HCT116 (cell line): ENCODE results near the gene FOXP1. TPM values are rescaled to one million over a fixed set of nuclear protein-coding genes. Genes with fewer than 3 reads are reported as not detected.

Source experiments
- ATAC-seq: fragments of 200-7000 bp; cut with Tn5 transposase; 2 replicates; pipeline ENCODE4 v1.9.1; 2020; ENCODE audit warnings: mild to moderate bottlenecking, moderate library complexity
- BruUV-seq: library from RNA; stranded (reverse); fragments of 400-500 nt; replicated peaks from 2 replicates; lab custom pipeline; 2021; lab: Mats Ljungman, UMichigan
- CTCF ChIA-PET: fragments of 300-600 bp; sonication (Branson Sonifier 250); formaldehyde crosslinking; loops from one replicate; lab custom pipeline; 2021; ENCODE audit warnings: antibody characterized with exemption; lab: Charles Lee
- POLR2A ChIA-PET: fragments of 300-600, 350-600 bp; sonication (Branson Sonifier 250); formaldehyde crosslinking; loops from one replicate; lab custom pipeline; 2021; ENCODE audit warnings: antibody characterized with exemption; lab: Charles Lee
- RAD21 ChIA-PET, 2 experiments: fragments of 300-600 bp; sonication (Branson Sonifier 250); formaldehyde crosslinking; loops; one replicate each; lab custom pipeline; 2023; ENCODE audit warnings: low total read pairs in 2 of 2; ENCODE audit not compliant: uncharacterized antibody in 2 of 2, unreplicated experiment in 2 of 2, low non-redundant PET in 1 of 2; lab: Charles Lee
- DNase-seq: peaks from one replicate; pipeline ENCODE4 v3.0.0-alpha.2; 2010; ENCODE audit warnings: low read depth, low spot score
- H2AFZ ChIP-seq: fragments of 200-600 bp; shearing (Covaris generic), sonication (generic); 2 replicates; pipeline ENCODE4 v1.6.1; 2017; ENCODE audit warnings: low read depth, mixed run types, mixed read lengths, antibody characterized with exemption, low read length; ENCODE audit not compliant: poor library complexity, severe bottlenecking
- H3K27ac ChIP-seq: 2 replicates; pipeline ENCODE4 v1.5.1; 2012; ENCODE audit warnings: low read depth, low read length
- H3K27me3 ChIP-seq: fragments of 200-600 bp; sonication (generic); 2 replicates; pipeline ENCODE4 v1.6.1; 2016; ENCODE audit warnings: mixed run types, low read length, mixed read lengths; ENCODE audit not compliant: insufficient read depth
- H3K36me3 ChIP-seq, 2 experiments: fragments of 200-500 bp in 1 of 2; fragments of 200-600 bp in 1 of 2; sonication (Bioruptor generic) in 1 of 2; sonication (generic) in 1 of 2; 2 replicates each; pipeline versions ENCODE4 v1.5.1 to v1.6.1; 2014 to 2016; ENCODE audit warnings: low read length in 2 of 2, inconsistent platforms in 1 of 2, mixed read lengths in 1 of 2, mixed run types in 1 of 2; ENCODE audit not compliant: insufficient read depth in 2 of 2, control insufficient read depth in 1 of 2
- H3K4me1 ChIP-seq, 2 experiments: fragments of 200-600 bp in 1 of 2; sonication (generic) in 1 of 2; 2 replicates each; pipeline versions ENCODE4 v1.5.1 to v1.6.1; 2012 to 2017; ENCODE audit warnings: low read length in 2 of 2, inconsistent platforms in 1 of 2, mild to moderate bottlenecking in 1 of 2, mixed read lengths in 1 of 2, mixed run types in 1 of 2, moderate library complexity in 1 of 2; ENCODE audit not compliant: insufficient read depth in 2 of 2, control insufficient read depth in 1 of 2
- H3K4me2 ChIP-seq: fragments of 200-600 bp; sonication (generic); 2 replicates; pipeline ENCODE4 v1.6.1; 2017; ENCODE audit warnings: mixed run types, low read length, mixed read lengths
- H3K4me3 ChIP-seq, 2 experiments: fragments of 200-600 bp in 1 of 2; sonication (generic) in 1 of 2; replicated peaks in 1 of 2; 2 replicates each; pipeline ENCODE4 v1.5.1; 2011 to 2016; ENCODE audit warnings: low read length in 2 of 2, control low read depth in 1 of 2, low read depth in 1 of 2, mild to moderate bottlenecking in 1 of 2, mixed read lengths in 1 of 2, mixed run types in 1 of 2
- H3K79me2 ChIP-seq: fragments of 200-600 bp; sonication (generic); 2 replicates; pipeline ENCODE4 v1.6.1; 2017; ENCODE audit warnings: mild to moderate bottlenecking, mixed run types, low read length, moderate library complexity, mixed read lengths; ENCODE audit not compliant: insufficient read depth
- H3K9ac ChIP-seq: fragments of 200-600 bp; sonication (generic); 2 replicates; pipeline ENCODE4 v1.6.1; 2016; ENCODE audit warnings: low read length, mixed read lengths
- H3K9me2 ChIP-seq: fragments of 200-600 bp; sonication (generic), shearing (Covaris generic); 2 replicates; pipeline ENCODE4 v1.6.1; 2017; ENCODE audit warnings: mixed run types, mild to moderate bottlenecking, moderate library complexity; ENCODE audit not compliant: insufficient read depth
- H3K9me3 ChIP-seq, 2 experiments: fragments of 200-500 bp in 1 of 2; fragments of 200-600 bp in 1 of 2; sonication (Bioruptor generic) in 1 of 2; sonication (generic) in 1 of 2; 2 replicates each; pipeline ENCODE4 v1.6.1; 2014 to 2017; ENCODE audit warnings: low read length in 2 of 2, mixed read lengths in 2 of 2, inconsistent platforms in 1 of 2, low read depth in 1 of 2, mild to moderate bottlenecking in 1 of 2, mixed run types in 1 of 2, moderate library complexity in 1 of 2; ENCODE audit not compliant: control insufficient read depth in 1 of 2, insufficient read depth in 1 of 2
- H4K20me1 ChIP-seq: fragments of 200-600 bp; sonication (generic), shearing (Covaris generic); 2 replicates; pipeline ENCODE4 v1.6.1; 2017; ENCODE audit warnings: mixed run types, mild to moderate bottlenecking, moderate library complexity; ENCODE audit not compliant: insufficient read depth
- ATF3 ChIP-seq: IDR thresholded peaks from 2 replicates; pipeline ENCODE4 v1.6.1; 2012
- CBX3 ChIP-seq: IDR thresholded peaks from 2 replicates; pipeline ENCODE4 v1.6.1; 2012; ENCODE audit warnings: low read depth
- CEBPB ChIP-seq: IDR thresholded peaks from 2 replicates; pipeline ENCODE4 v1.6.1; 2012; ENCODE audit warnings: low read depth
- EGR1 ChIP-seq: IDR thresholded peaks from 2 replicates; pipeline ENCODE4 v1.6.1; 2012; ENCODE audit warnings: low read depth
- EZH2phosphoT487 ChIP-seq: fragments of 200-600 bp; IDR thresholded peaks from 2 replicates; pipeline ENCODE4 v1.6.1; 2018; ENCODE audit warnings: antibody characterized with exemption, borderline replicate concordance
- FOSL1 ChIP-seq: IDR thresholded peaks from 2 replicates; pipeline ENCODE4 v1.6.1; 2012; ENCODE audit warnings: low read depth
- JUND ChIP-seq: IDR thresholded peaks from 2 replicates; pipeline ENCODE4 v1.6.1; 2012
- POLR2A ChIP-seq: IDR thresholded peaks from 2 replicates; pipeline ENCODE4 v1.7.0; 2011; ENCODE audit warnings: borderline replicate concordance; ENCODE audit not compliant: insufficient read depth, insufficient read length; ENCODE audit errors: extremely low read depth
- POLR2AphosphoS5 ChIP-seq: IDR thresholded peaks from 2 replicates; pipeline ENCODE4 v1.6.1; 2011; ENCODE audit warnings: mild to moderate bottlenecking, low read depth, low read length, moderate library complexity
- RAD21 ChIP-seq: IDR thresholded peaks from 2 replicates; pipeline ENCODE4 v1.6.1; 2012; ENCODE audit warnings: low read depth, mild to moderate bottlenecking
- SIN3A ChIP-seq: IDR thresholded peaks from 2 replicates; pipeline ENCODE4 v1.6.1; 2012; ENCODE audit warnings: low read depth
- SP1 ChIP-seq: IDR thresholded peaks from 2 replicates; pipeline ENCODE4 v1.6.1; 2012; ENCODE audit warnings: low read depth
- SRF ChIP-seq: IDR thresholded peaks from 2 replicates; pipeline ENCODE4 v1.6.1; 2012; ENCODE audit warnings: low read depth
- TCF7L2 ChIP-seq: IDR thresholded peaks from 2 replicates; pipeline ENCODE4 v1.7.0; 2011; ENCODE audit warnings: borderline replicate concordance, inconsistent platforms; ENCODE audit not compliant: insufficient read depth, insufficient read length; ENCODE audit errors: extremely low read depth
- YY1 ChIP-seq: IDR thresholded peaks from 2 replicates; pipeline ENCODE4 v1.6.1; 2011; ENCODE audit warnings: low read length, low read depth, moderate library complexity, mild to moderate bottlenecking; ENCODE audit not compliant: insufficient replicate concordance; ENCODE audit errors: extremely low read depth
- ZBTB33 ChIP-seq: IDR thresholded peaks from 2 replicates; pipeline ENCODE4 v1.6.1; 2011; ENCODE audit warnings: mild to moderate bottlenecking, low read length, moderate library complexity; ENCODE audit not compliant: insufficient replicate concordance; ENCODE audit errors: extremely low read depth
- ZFX ChIP-seq: fragments of 450-650 bp; IDR thresholded peaks from 2 replicates; pipeline ENCODE4 v1.6.1; 2017
- ZNF274 ChIP-seq: fragments of 200-500 bp; sonication (Bioruptor generic); IDR thresholded peaks from 2 replicates; pipeline ENCODE4 v1.6.1; 2014; ENCODE audit warnings: mild to moderate bottlenecking, low read depth, low read length, inconsistent platforms
- intact Hi-C: fragments of 100-400 bp; cut with micrococcal nuclease; formaldehyde crosslinking; loops from 2 replicates; pipeline ENCODE4 v1.10.0; 2022
- total RNA-seq: library from RNA; stranded (reverse); gene quantifications from one replicate; pipeline ENCODE4 v1.2.1, GENCODE V29; 2021; ENCODE audit not compliant: unreplicated experiment
- TF ChIP-seq, protein P1 (sequence below): IDR thresholded peaks from 2 replicates; pipeline ENCODE4 v1.6.1; 2012; ENCODE audit warnings: low read depth

FOXP1 gene
- total RNA-seq, 1 experiment from 2014 or later = 11.4 TPM

DNA sequence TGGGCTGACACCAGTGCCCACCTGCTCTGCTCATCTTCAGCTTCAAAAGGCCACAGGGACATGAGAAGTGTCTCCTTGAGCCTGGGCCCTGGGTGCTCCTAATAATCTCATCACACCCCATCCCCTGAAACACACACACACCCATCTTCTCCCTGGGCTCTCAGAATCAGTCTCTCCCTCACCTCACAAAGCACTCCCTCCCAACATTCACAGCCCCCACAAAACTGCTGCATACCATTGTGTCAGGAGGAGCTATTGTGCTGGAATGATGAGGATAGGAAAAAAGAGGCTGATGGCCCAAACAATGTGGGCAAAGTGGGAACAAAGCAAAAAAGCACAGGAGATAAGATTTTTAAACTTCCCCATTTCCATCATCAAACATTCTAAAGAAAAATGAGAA lies 16.8 kb downstream of the FOXP1 start:
- H3K36me3 ChIP-seq = no peaks in the 10 kb centered on the region
- no peak for DNase-seq
- ChIA-PET CTCF (no interaction called here), RAD21 (no interaction called here), POLR2A (no interaction called here)
- H3K9me2 ChIP-seq = no peaks in the 10 kb centered on the region
- intact Hi-C loops = no loop called here
- no peak overlapping the region for H2AFZ ChIP-seq
- ATAC-seq = no peak
- no peak overlapping the region for H3K4me2 ChIP-seq
- H3K4me1 ChIP-seq = no peaks in the 10 kb centered on the region
- no peak overlapping the region for H3K27ac ChIP-seq
- no peaks in the 10 kb centered on the region for H4K20me1 ChIP-seq
- H3K4me3 ChIP-seq = no peak overlapping the region
- no peak overlapping the region for H3K9ac ChIP-seq
- H3K79me2 ChIP-seq = no peaks in the 10 kb centered on the region
- no peaks in the 10 kb centered on the region for H3K9me3 ChIP-seq
- no peak for TF ChIP-seq EZH2phosphoT487
- no peak for TF ChIP-seq ZNF274
- no peak for TF ChIP-seq SIN3A
- no peak for TF ChIP-seq POLR2AphosphoS5
- TF ChIP-seq SP1 = no peak
- no peak for TF ChIP-seq TCF7L2
- TF ChIP-seq SRF = no peak
- no peak for TF ChIP-seq YY1
- no peak for TF ChIP-seq ATF3
- no peak for TF ChIP-seq ZFX
- TF ChIP-seq, protein P1, sequence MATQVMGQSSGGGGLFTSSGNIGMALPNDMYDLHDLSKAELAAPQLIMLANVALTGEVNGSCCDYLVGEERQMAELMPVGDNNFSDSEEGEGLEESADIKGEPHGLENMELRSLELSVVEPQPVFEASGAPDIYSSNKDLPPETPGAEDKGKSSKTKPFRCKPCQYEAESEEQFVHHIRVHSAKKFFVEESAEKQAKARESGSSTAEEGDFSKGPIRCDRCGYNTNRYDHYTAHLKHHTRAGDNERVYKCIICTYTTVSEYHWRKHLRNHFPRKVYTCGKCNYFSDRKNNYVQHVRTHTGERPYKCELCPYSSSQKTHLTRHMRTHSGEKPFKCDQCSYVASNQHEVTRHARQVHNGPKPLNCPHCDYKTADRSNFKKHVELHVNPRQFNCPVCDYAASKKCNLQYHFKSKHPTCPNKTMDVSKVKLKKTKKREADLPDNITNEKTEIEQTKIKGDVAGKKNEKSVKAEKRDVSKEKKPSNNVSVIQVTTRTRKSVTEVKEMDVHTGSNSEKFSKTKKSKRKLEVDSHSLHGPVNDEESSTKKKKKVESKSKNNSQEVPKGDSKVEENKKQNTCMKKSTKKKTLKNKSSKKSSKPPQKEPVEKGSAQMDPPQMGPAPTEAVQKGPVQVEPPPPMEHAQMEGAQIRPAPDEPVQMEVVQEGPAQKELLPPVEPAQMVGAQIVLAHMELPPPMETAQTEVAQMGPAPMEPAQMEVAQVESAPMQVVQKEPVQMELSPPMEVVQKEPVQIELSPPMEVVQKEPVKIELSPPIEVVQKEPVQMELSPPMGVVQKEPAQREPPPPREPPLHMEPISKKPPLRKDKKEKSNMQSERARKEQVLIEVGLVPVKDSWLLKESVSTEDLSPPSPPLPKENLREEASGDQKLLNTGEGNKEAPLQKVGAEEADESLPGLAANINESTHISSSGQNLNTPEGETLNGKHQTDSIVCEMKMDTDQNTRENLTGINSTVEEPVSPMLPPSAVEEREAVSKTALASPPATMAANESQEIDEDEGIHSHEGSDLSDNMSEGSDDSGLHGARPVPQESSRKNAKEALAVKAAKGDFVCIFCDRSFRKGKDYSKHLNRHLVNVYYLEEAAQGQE = no peak
- TF ChIP-seq CEBPB = no peak
- no peak for TF ChIP-seq POLR2A
- TF ChIP-seq RAD21 = no peak
- TF ChIP-seq FOSL1 = no peak
- TF ChIP-seq JUND = no peak
- no peak for TF ChIP-seq EGR1
- TF ChIP-seq CBX3 = no peak
- TF ChIP-seq ZBTB33 = no peak
- no peaks in the 10 kb centered on the region for H3K27me3 ChIP-seq
- BruUV-seq = no TSS peak
